Liver (tissue), 9 donors: Measurements from ENCODE around the gene ANK3. TPM values are rescaled to one million over a fixed set of nuclear protein-coding genes. Genes with fewer than 3 reads are reported as not detected.

Experiments
- DNase-seq: peaks from one replicate; pipeline ENCODE4 v3.0.0-alpha.2; 2017; ENCODE audit warnings: low spot score
- H3K27ac ChIP-seq, 2 donors: one replicate each; pipeline ENCODE4 v1.7.0; 2013; ENCODE audit warnings: inconsistent platforms in 2 of 2, low read length in 2 of 2, control low read depth in 1 of 2, low read depth in 1 of 2, mild to moderate bottlenecking in 1 of 2
- H3K27me3 ChIP-seq, 4 donors: one replicate each; pipeline versions ENCODE4 v1.6.1 to v1.7.0; 2013; ENCODE audit warnings: low read length in 3 of 4, inconsistent platforms in 1 of 4, mild to moderate bottlenecking in 1 of 4, moderate library complexity in 1 of 4; ENCODE audit not compliant: control insufficient read depth in 4 of 4, insufficient read depth in 4 of 4
- H3K36me3 ChIP-seq, 4 donors: one replicate each; pipeline versions ENCODE4 v1.6.1 to v1.7.0; 2013; ENCODE audit warnings: low read length in 3 of 4, mild to moderate bottlenecking in 3 of 4, low read depth in 1 of 4, moderate library complexity in 1 of 4; ENCODE audit not compliant: control insufficient read depth in 4 of 4, insufficient read depth in 3 of 4
- H3K4me1 ChIP-seq, 4 donors: one replicate each; pipeline versions ENCODE4 v1.6.1 to v1.7.0; 2013; ENCODE audit warnings: low read length in 3 of 4, mild to moderate bottlenecking in 3 of 4, moderate library complexity in 1 of 4; ENCODE audit not compliant: control insufficient read depth in 4 of 4, insufficient read depth in 4 of 4
- H3K4me3 ChIP-seq, 3 donors: one replicate each; pipeline versions ENCODE4 v1.6.1 to v1.7.0; 2013; ENCODE audit warnings: low read length in 3 of 3, control low read depth in 1 of 3, low read depth in 1 of 3, mild to moderate bottlenecking in 1 of 3
- H3K9ac ChIP-seq, 2 donors: one replicate each; pipeline ENCODE4 v1.7.0; 2013; ENCODE audit warnings: low read length in 2 of 2, mild to moderate bottlenecking in 2 of 2, moderate library complexity in 2 of 2, control low read depth in 1 of 2, low read depth in 1 of 2
- H3K9me3 ChIP-seq, 4 donors: one replicate each; pipeline versions ENCODE4 v1.6.1 to v1.7.0; 2013; ENCODE audit warnings: low read length in 3 of 4; ENCODE audit not compliant: control insufficient read depth in 4 of 4
- EGR1 ChIP-seq, 2 donors: IDR thresholded peaks; 2 replicates each; pipeline ENCODE4 v1.6.1; 2016 to 2018; ENCODE audit warnings: antibody characterized with exemption in 2 of 2, low read depth in 2 of 2
- FOXA1 ChIP-seq: IDR thresholded peaks from 2 replicates; pipeline ENCODE4 v1.6.1; 2016; ENCODE audit warnings: antibody characterized with exemption
- GABPA ChIP-seq, 2 donors: IDR thresholded peaks in 1 of 2; conservative IDR thresholded peaks in 1 of 2; 2 replicates each; pipeline ENCODE4 v1.6.1; 2016; ENCODE audit warnings: antibody characterized with exemption in 2 of 2, mild to moderate bottlenecking in 1 of 2, moderate library complexity in 1 of 2
- HNF4A ChIP-seq, 2 donors: conservative IDR thresholded peaks; 2 replicates each; pipeline ENCODE4 v1.6.1; 2016; ENCODE audit warnings: antibody characterized with exemption in 2 of 2, mild to moderate bottlenecking in 2 of 2
- HNF4G ChIP-seq: IDR thresholded peaks from 2 replicates; pipeline ENCODE4 v1.6.1; 2016; ENCODE audit warnings: antibody characterized with exemption
- JUND ChIP-seq, 2 donors: IDR thresholded peaks; 2 replicates each; pipeline ENCODE4 v1.6.1; 2016; ENCODE audit warnings: antibody characterized with exemption in 2 of 2
- NR2F2 ChIP-seq: IDR thresholded peaks from 2 replicates; pipeline ENCODE4 v1.6.1; 2016; ENCODE audit warnings: antibody characterized with exemption
- RAD21 ChIP-seq, 2 donors: IDR thresholded peaks; 2 replicates each; pipeline ENCODE4 v1.6.1; 2016; ENCODE audit warnings: antibody characterized with exemption in 2 of 2, mild to moderate bottlenecking in 2 of 2
- RXRA ChIP-seq, 2 donors: IDR thresholded peaks; 2 replicates each; pipeline ENCODE4 v1.6.1; 2017 to 2018; ENCODE audit warnings: antibody characterized with exemption in 2 of 2, mild to moderate bottlenecking in 1 of 2
- SP1 ChIP-seq: IDR thresholded peaks from 2 replicates; pipeline ENCODE4 v1.6.1; 2018; ENCODE audit warnings: antibody characterized with exemption, mild to moderate bottlenecking
- TAF1 ChIP-seq: conservative IDR thresholded peaks from 2 replicates; pipeline ENCODE4 v1.6.1; 2016; ENCODE audit warnings: antibody characterized with exemption, mild to moderate bottlenecking
- YY1 ChIP-seq: IDR thresholded peaks from 2 replicates; pipeline ENCODE4 v1.6.1; 2016; ENCODE audit warnings: antibody characterized with exemption, mild to moderate bottlenecking
- WGBS: extraction: QIAGEN DNeasy Blood & Tissue Kit; methylation state at CpG from one replicate; pipeline ENCODE4 v1.1.7; 2013; 5-methylcytosine and 5-hydroxymethylcytosine counted together
- polyA plus RNA-seq, 2 donors: library from polyadenylated mRNA; stranded (reverse) in 1 of 2; unstranded in 1 of 2; fragments of 200-250 nt in 1 of 2; fragments of >200 nt in 1 of 2; fragmentation: Nextera tagmentation in 1 of 2; extraction: Ambion mirVana in 1 of 2; gene quantifications; one replicate each; pipeline versions ENCODE4 v1.2.1 to v1.2.3, GENCODE V29; 2013 to 2015
- total RNA-seq, 2 donors: library from RNA; depleted of rRNA; stranded (reverse); fragments of >200 nt; gene quantifications; one replicate each; pipeline ENCODE4 v1.2.3, GENCODE V29; 2014
- TF ChIP-seq, protein P1 (sequence below): IDR thresholded peaks from 2 replicates; pipeline ENCODE4 v1.6.1; 2016; ENCODE audit warnings: antibody characterized with exemption
- TF ChIP-seq, protein P2 (sequence below): IDR thresholded peaks from 2 replicates; pipeline ENCODE4 v1.6.1; 2016; ENCODE audit warnings: antibody characterized with exemption
- TF ChIP-seq, protein P3 (sequence below): fragments of 150-350 bp; IDR thresholded peaks from 2 replicates; pipeline ENCODE4 v1.5.1; 2017; ENCODE audit warnings: improper control_type of control experiment, low read depth, low read length; ENCODE audit not compliant: missing input control
- TF ChIP-seq, protein P4 (sequence below): IDR thresholded peaks from 2 replicates; pipeline ENCODE4 v1.6.1; 2016; ENCODE audit warnings: antibody characterized with exemption, mild to moderate bottlenecking
- donor health status: healthy.
- donor health status: healthy.
- donor health status: healthy.
- donor health status: healthy.
- donor health status: healthy.

ANK3 gene
- total and polyA plus RNA-seq, 4 donors, result 5.7 to 30.0 (median 9.7) TPM

DNA sequence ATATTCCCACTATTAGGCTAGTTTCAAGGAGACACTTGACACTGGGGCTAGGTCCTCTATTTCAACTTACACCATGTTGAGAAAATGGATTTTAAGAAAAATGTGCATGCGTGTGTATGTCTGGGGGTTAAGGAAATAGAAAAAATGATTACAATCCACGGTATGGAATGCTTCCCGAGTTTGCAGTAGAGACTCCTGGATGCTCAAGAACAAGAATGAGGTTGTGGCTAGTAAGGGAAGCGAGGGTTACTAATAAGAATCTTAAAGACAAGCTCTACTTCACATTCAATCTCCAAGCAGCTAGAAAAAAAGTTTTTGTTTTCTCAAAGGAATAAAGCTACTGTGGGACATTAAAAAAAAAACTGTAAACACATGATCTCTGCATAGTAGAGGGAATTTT, 54.7 kb downstream of the ANK3 start (continued):
- TF ChIP-seq, protein P1, sequence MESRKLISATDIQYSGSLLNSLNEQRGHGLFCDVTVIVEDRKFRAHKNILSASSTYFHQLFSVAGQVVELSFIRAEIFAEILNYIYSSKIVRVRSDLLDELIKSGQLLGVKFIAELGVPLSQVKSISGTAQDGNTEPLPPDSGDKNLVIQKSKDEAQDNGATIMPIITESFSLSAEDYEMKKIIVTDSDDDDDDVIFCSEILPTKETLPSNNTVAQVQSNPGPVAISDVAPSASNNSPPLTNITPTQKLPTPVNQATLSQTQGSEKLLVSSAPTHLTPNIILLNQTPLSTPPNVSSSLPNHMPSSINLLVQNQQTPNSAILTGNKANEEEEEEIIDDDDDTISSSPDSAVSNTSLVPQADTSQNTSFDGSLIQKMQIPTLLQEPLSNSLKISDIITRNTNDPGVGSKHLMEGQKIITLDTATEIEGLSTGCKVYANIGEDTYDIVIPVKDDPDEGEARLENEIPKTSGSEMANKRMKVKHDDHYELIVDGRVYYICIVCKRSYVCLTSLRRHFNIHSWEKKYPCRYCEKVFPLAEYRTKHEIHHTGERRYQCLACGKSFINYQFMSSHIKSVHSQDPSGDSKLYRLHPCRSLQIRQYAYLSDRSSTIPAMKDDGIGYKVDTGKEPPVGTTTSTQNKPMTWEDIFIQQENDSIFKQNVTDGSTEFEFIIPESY, result no peak
- TF ChIP-seq RAD21 (IDR thresholded peaks at IDR 0.05) (no peak), FOXA1 (no peak), YY1 (no peak), RXRA (IDR thresholded peaks at IDR 0.05) (no peak), NR2F2 (no peak), HNF4G (no peak)

DNA sequence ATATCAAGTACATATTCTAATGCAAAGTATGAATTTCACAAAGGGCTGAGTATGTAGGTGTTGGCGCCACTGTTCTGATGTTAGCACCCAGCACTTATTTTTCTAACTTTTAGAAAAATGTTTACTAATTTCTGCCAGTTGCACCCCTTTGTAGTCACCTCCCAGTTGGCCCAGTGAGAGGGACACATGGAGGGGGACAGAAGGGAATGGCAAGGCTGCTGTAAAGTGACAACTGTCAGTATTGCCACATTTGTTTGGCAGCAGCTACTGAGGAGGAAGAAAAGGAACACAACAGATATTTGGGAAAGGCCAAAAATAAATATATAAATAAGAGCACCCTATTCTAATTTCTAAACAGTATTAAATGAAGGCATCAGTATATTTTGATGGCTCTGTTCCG, 57.3 kb downstream of the ANK3 start:
- Histone ChIP-seq H3K27ac (no peak overlapping the region), H3K4me1 (no peaks in the 10 kb centered on the region), H3K9me3 (no peaks in the 10 kb centered on the region), H3K9ac (no peak overlapping the region), H3K27me3 (no peaks in the 10 kb centered on the region), H3K36me3 (no peaks in the 10 kb centered on the region), H3K4me3 (no peak overlapping the region)
- no peak for DNase-seq
- 96% methylated on average over 2 of the region's 2 CpGs for WGBS
- no peak for TF ChIP-seq EGR1 (IDR thresholded peaks at IDR 0.05; ENCODE audit: low read depth in 2 of 2)
- TF ChIP-seq GABPA (IDR thresholded peaks at IDR 0.05 in 1 of 2, conservative IDR thresholded peaks at IDR 0.05 in 1 of 2), result no peak
- TF ChIP-seq, protein P2, sequence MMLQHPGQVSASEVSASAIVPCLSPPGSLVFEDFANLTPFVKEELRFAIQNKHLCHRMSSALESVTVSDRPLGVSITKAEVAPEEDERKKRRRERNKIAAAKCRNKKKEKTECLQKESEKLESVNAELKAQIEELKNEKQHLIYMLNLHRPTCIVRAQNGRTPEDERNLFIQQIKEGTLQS, result no peak
- TF ChIP-seq YY1, result no peak
- no peak for TF ChIP-seq JUND (IDR thresholded peaks at IDR 0.05)
- no peak for TF ChIP-seq RXRA (IDR thresholded peaks at IDR 0.05)
- no peak for TF ChIP-seq SP1
- TF ChIP-seq HNF4A (conservative IDR thresholded peaks at IDR 0.05), result no peak
- TF ChIP-seq, protein P1, result no peak
- TF ChIP-seq, protein P3, sequence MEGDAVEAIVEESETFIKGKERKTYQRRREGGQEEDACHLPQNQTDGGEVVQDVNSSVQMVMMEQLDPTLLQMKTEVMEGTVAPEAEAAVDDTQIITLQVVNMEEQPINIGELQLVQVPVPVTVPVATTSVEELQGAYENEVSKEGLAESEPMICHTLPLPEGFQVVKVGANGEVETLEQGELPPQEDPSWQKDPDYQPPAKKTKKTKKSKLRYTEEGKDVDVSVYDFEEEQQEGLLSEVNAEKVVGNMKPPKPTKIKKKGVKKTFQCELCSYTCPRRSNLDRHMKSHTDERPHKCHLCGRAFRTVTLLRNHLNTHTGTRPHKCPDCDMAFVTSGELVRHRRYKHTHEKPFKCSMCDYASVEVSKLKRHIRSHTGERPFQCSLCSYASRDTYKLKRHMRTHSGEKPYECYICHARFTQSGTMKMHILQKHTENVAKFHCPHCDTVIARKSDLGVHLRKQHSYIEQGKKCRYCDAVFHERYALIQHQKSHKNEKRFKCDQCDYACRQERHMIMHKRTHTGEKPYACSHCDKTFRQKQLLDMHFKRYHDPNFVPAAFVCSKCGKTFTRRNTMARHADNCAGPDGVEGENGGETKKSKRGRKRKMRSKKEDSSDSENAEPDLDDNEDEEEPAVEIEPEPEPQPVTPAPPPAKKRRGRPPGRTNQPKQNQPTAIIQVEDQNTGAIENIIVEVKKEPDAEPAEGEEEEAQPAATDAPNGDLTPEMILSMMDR, result no peak
- TF ChIP-seq NR2F2, result no peak
- TF ChIP-seq, protein P4, sequence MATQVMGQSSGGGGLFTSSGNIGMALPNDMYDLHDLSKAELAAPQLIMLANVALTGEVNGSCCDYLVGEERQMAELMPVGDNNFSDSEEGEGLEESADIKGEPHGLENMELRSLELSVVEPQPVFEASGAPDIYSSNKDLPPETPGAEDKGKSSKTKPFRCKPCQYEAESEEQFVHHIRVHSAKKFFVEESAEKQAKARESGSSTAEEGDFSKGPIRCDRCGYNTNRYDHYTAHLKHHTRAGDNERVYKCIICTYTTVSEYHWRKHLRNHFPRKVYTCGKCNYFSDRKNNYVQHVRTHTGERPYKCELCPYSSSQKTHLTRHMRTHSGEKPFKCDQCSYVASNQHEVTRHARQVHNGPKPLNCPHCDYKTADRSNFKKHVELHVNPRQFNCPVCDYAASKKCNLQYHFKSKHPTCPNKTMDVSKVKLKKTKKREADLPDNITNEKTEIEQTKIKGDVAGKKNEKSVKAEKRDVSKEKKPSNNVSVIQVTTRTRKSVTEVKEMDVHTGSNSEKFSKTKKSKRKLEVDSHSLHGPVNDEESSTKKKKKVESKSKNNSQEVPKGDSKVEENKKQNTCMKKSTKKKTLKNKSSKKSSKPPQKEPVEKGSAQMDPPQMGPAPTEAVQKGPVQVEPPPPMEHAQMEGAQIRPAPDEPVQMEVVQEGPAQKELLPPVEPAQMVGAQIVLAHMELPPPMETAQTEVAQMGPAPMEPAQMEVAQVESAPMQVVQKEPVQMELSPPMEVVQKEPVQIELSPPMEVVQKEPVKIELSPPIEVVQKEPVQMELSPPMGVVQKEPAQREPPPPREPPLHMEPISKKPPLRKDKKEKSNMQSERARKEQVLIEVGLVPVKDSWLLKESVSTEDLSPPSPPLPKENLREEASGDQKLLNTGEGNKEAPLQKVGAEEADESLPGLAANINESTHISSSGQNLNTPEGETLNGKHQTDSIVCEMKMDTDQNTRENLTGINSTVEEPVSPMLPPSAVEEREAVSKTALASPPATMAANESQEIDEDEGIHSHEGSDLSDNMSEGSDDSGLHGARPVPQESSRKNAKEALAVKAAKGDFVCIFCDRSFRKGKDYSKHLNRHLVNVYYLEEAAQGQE, result no peak
- no peak for TF ChIP-seq TAF1
